GM12873 (cell line): ENCODE results near the gene CPXM2.

Experiments used
- TF ChIP-seq, protein P1 (sequence below): IDR thresholded peaks from 2 replicates; pipeline ENCODE4 v1.5.1; 2012; ENCODE audit warnings: low read depth, mild to moderate bottlenecking, moderate library complexity, low read length, control low read depth; ENCODE audit not compliant: insufficient read depth; ENCODE audit errors: missing control alignments

The CPXM2 gene

DNA sequence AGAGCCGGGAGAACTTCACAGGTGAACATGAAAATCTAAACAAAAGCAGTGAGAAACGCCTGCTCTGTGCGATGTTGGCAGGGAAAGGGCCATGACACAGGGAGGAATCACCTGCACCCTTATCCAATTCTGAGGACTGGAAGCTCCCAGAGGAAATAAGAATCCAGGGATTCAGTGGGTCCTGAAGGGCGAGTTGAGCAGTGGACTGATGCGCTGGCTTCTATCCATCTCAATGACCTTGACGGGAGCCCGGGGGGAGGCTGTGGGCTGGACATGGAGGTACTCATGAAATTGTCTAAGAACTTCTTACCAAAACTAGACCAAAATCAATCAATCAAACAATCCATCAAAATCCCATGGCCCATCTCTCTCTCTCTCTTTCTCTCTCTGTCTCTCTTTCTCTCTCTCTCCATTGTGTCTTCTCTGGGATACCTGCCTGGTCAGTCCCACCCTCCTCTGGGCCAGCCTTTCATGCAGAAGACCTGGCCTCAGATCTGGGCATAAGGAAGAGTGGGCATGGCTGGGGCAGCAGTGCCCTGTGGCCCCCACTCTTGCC, 7.2 kb downstream of the CPXM2 start:
- TF ChIP-seq, protein P1, sequence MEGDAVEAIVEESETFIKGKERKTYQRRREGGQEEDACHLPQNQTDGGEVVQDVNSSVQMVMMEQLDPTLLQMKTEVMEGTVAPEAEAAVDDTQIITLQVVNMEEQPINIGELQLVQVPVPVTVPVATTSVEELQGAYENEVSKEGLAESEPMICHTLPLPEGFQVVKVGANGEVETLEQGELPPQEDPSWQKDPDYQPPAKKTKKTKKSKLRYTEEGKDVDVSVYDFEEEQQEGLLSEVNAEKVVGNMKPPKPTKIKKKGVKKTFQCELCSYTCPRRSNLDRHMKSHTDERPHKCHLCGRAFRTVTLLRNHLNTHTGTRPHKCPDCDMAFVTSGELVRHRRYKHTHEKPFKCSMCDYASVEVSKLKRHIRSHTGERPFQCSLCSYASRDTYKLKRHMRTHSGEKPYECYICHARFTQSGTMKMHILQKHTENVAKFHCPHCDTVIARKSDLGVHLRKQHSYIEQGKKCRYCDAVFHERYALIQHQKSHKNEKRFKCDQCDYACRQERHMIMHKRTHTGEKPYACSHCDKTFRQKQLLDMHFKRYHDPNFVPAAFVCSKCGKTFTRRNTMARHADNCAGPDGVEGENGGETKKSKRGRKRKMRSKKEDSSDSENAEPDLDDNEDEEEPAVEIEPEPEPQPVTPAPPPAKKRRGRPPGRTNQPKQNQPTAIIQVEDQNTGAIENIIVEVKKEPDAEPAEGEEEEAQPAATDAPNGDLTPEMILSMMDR, result no peak

DNA sequence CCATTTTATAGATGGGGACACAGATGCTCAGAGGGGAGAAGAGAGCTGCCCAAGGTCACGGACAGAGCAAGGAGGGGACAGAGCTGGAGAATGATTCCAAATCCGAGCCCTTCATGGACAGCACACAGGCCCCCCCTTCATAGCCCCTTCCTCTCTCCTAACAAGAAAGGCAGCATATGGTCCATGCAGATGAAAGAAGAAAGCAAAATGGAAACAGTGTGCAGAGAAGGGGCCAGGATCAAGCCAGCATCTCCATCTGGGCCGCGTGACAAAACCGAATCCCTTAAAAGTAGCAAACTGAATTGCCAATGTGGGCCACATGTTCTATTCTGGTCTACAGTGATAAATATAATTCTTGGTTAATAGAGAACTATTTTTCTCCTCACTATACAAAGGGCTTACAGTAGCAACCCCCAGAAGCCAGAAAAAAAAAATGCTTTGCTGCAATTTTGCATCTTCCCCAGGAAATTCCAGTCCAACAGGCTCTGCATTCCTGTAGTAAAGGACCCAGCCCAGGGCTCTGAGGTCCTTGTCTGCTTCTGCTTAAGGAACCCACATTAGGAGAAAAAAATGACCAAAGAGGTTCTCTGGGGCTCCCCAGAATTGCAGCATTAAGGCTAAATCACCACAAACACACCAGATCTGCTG, 7.8 kb downstream of the CPXM2 start:
- TF ChIP-seq, protein P1, result no peak

DNA sequence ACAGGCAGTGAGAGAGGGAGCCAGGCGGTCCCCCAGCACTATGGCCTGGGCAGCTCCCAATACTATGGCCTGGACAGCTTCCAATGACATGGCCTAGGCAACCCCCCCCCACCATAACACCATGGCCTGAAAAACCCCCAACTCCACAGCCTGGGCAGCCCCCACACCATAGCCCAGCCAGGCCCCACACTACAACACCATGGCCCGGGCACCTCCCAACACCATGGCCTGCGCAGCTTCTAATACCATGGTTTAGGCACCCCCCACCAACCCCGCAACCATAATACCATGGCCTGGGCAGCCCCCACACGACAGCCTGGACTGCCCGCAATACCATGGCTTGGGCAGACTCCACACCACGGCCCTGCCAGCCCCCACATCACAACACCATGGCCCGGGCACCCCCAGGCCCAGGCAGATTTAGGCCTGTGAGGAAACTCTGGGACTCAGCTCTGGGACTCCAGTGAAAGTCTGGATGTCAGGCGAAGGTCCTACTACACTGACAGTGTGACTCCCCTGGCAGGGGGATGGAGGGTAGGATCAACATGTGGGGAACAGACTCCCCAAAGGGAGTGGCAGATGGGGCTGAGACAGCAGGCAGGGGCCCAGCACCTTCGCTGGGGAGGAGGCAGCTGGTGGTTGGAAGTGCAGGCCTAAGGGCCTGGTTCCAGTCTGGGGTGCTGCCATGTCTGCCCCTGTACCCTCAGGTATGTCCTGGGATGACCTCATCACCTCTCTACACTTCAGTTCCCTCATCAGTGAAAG, 8.7 kb downstream of the CPXM2 start:
- TF ChIP-seq, protein P1, result no peak

DNA sequence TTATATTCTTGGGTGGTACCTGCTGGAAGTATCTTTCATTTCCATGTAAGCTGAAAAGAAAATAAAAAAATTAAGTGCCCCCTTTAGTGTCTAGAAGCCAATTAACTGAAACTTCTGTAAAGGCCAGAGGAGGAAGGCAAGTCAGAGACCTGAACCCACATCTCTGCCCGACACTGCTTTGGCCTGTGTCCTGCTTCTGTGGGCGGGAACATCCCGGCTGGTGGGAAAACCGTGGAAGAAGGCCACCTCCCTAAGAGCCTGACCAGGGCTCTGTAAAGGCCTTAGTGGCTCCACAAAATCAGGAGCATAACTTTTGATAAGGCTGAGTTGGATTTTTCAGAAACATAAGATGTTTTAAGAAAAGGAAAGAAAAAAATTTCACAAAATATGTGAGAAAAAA, 9.4 kb downstream of the CPXM2 start:
- TF ChIP-seq, protein P1, result no peak

DNA sequence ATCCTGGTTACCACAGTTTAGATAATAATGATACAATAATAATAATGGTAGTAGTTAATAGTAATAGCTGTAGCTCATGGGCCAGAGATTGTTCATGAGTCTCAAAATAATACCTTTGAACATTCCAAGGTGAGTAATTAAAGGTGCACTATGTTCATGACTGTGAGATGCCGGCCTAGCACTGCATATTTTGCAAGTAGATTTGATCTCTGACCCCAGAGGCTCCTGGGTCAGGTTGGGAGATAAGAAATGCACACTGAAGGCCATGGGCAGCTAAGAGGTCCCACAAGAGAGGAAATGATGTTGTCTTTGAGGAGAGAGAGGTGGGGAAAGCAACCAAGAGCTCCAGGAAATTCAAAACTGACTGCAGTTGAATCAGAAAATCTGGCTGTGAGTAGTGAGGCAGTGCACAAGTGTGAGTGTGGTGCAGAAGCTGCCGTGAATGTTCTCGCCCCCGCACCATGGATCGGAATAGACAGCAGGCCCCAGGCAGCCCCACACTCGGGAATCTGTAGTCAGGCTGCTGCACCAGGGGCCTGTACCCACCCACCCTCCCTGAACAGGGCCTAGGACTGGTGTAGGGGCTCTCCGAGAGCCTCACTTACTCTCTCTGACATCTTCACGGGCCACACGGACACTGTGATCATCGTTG, 11.9 kb downstream of the CPXM2 start:
- TF ChIP-seq, protein P1, result no peak

DNA sequence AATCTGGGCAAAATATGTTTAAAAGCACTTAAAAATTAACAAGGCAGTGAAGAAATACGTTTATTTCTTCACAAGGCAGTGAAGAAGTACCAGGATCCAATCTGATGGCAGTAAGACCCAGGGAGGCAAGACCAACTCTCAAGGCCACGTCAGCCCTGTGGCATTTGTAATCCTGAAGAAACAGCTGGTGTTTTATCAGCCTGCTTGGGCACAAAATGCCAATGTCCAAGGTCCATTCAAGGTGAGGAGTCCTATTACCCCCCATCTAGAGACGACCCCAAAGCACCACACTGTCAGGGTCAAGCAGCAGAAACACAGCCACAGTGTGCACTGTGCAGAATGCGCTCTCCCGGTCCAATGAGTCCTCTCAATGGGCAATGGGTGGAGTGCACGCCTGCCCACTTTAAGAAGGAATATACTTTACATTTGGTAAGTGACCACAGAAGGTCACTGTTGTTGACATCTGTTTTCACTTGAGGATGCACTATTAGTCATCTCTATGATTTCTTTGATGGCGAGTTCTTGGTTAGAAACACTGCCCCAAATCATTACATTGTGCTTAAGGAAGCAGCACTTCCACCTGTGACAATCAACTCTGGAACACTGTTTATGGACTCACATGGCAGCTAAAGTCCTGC, 12.8 kb downstream of the CPXM2 start:
- TF ChIP-seq, protein P1, result no peak

DNA sequence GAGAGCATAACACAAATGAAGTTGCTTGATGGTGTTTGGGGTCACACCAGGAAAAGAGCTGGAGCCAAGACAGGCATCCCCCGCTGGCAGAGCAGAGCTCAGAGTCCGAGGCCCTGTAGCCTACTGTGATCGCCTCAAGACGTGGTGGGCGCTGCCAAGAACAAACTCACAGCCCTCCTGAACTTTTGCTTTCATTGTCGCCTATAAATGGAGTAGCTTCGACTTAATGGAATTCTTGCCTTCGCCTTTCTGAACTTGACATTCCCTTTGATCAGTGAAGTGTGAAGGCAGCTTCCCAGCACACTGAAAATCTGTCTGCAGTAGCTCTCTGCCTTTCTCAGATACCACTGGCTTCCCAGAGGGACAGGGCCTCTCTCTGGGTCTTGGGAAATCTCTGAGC, 21.3 kb downstream of the CPXM2 start:
- TF ChIP-seq, protein P1, result no peak
